ENCODE data around the gene FBXL13.
"Not testable (repeated sequence)": the region's sequence is repeated elsewhere in the genome, so short reads cannot be mapped to it uniquely, and the experiment has no call there.

FBXL13 gene

GRCh38 chr7:102864958-102865357, 209.6 kb downstream of the FBXL13 start:
- FAIRE-seq (no peak), DNase-seq (ENCODE audit: low spot score) (no peak)

- DNase-seq (ENCODE audit: low spot score) (no peak), FAIRE-seq (no peak)
Measured at GRCh38 chr7:102860351-102860811, 214.2 kb downstream of the FBXL13 start.

- FAIRE-seq (no peak), DNase-seq (ENCODE audit: low spot score) (no peak)
Measured at GRCh38 chr7:102859799-102860125, 214.8 kb downstream of the FBXL13 start.

GRCh38 chr7:102859084-102859798, 215.4 kb downstream of the FBXL13 start:
- no peak for DNase-seq (ENCODE audit: low spot score)
- FAIRE-seq: no peak

- DNase-seq (ENCODE audit: low spot score): no peak
- no peak for FAIRE-seq
Measured at GRCh38 chr7:102856036-102856435, 218.6 kb downstream of the FBXL13 start.

- DNase-seq (ENCODE audit: low spot score) (no peak), FAIRE-seq (no peak)
Measured at GRCh38 chr7:102849538-102849937, 225.1 kb downstream of the FBXL13 start.

GRCh38 chr7:102849079-102849478, 225.5 kb downstream of the FBXL13 start:
- FAIRE-seq (no peak), DNase-seq (ENCODE audit: low spot score) (no peak)

- FAIRE-seq: no peak
Measured at GRCh38 chr7:102845346-102845745, 229.2 kb downstream of the FBXL13 start.

GRCh38 chr7:102843850-102844249, 230.7 kb downstream of the FBXL13 start:
- FAIRE-seq (no peak), DNase-seq (ENCODE audit: low spot score) (no peak)

More at GRCh38 chr7:102845346-102845745, 229.2 kb downstream of the FBXL13 start:
- DNase-seq (ENCODE audit: low spot score): no peak

- DNase-seq (ENCODE audit: low spot score): no peak
- FAIRE-seq: no peak
Measured at GRCh38 chr7:102842284-102842683, 232.3 kb downstream of the FBXL13 start.

- FAIRE-seq (no peak), DNase-seq (ENCODE audit: low spot score) (no peak)
Measured at GRCh38 chr7:102841290-102841689, 233.3 kb downstream of the FBXL13 start.

GRCh38 chr7:102840404-102840803, 234.2 kb downstream of the FBXL13 start:
- FAIRE-seq: no peak
- peak; percentile 54 for DNase-seq (ENCODE audit: low spot score)

- not testable (repeated sequence) for FAIRE-seq; DNase-seq (ENCODE audit: low spot score)
Measured at GRCh38 chr7:102838572-102839101, 236.0 kb downstream of the FBXL13 start.

GRCh38 chr7:102837802-102838201, 236.8 kb downstream of the FBXL13 start:
- FAIRE-seq: no peak

GRCh38 chr7:102836977-102837376, 237.6 kb downstream of the FBXL13 start:
- FAIRE-seq (no peak), DNase-seq (ENCODE audit: low spot score) (no peak)

More at GRCh38 chr7:102837802-102838201, 236.8 kb downstream of the FBXL13 start:
- no peak for DNase-seq (ENCODE audit: low spot score)

- DNase-seq (ENCODE audit: low spot score): peak; percentile 98
- FAIRE-seq: peak; percentile 98
Measured at GRCh38 chr7:102836191-102836919, 238.2 kb downstream of the FBXL13 start.

GRCh38 chr7:102834999-102835398, 239.6 kb downstream of the FBXL13 start:
- peak; percentile 99 for FAIRE-seq
- peak; percentile 97 for DNase-seq (ENCODE audit: low spot score)

GRCh38 chr7:102834466-102834865, 240.1 kb downstream of the FBXL13 start:
- FAIRE-seq: no peak

GRCh38 chr7:102833343-102833742, 241.3 kb downstream of the FBXL13 start:
- FAIRE-seq (no peak), DNase-seq (ENCODE audit: low spot score) (no peak)

More at GRCh38 chr7:102834466-102834865, 240.1 kb downstream of the FBXL13 start:
- DNase-seq (ENCODE audit: low spot score): peak; percentile 32

- DNase-seq (ENCODE audit: low spot score): no peak
- FAIRE-seq: no peak
Measured at GRCh38 chr7:102832674-102833073, 241.9 kb downstream of the FBXL13 start.

- no peak for DNase-seq (ENCODE audit: low spot score)
- no peak for FAIRE-seq
Measured at GRCh38 chr7:102830197-102830596, 244.4 kb downstream of the FBXL13 start.

GRCh38 chr7:102829075-102829474, 245.5 kb downstream of the FBXL13 start:
- FAIRE-seq: no peak
- DNase-seq (ENCODE audit: low spot score): no peak

All from RCC 7860 (cell line).